ENCODE results near the gene UQCRQ.

- no peak for TF ChIP-seq CTCF (IDR thresholded peaks at IDR 0.05)
- no peak for TF ChIP-seq POLR2A (IDR thresholded peaks at IDR 0.05)
These were observed 5.2 kb downstream of the UQCRQ start for GRCh38 chr5:132871459-132872284.

Data from heart left ventricle (tissue), 13 donors.